HG03460 (cell line): Measurements from ENCODE around the gene CLC.
"Not testable (repeated sequence)": the region's sequence is repeated elsewhere in the genome, so short reads cannot be mapped to it uniquely, and the experiment has no call there.

Source experiments
- ATAC-seq: cut with Tn5 transposase; IDR thresholded peaks from one replicate; pipeline ENCODE4 v1.9.1; 2021; ENCODE audit not compliant: unreplicated experiment

CLC gene

DNA sequence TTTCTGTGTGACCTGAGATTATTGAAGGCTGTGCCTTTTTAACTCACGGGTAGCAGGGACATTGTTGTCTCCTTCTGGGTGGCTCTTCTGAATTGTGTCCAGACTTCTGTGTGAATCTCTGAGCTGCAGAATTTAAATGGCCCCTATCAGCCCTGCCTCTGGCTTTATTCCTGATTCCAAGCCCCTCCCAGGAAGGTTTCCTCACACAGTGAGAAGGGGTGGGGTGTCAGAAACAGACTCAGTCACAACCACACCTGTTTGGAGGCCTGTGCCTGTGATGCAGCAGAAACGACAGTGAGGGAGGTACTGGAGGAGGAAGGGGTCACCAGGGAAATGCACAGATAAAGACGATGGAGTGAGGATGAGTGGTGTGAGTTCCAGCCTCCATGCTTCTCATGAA, at the start of gene CLC:
CLC (minus strand) TSS at position 139 of the 400 bp plus-strand sequence; CDS start at position 62, 77 bp downstream.
- no peak for ATAC-seq

DNA sequence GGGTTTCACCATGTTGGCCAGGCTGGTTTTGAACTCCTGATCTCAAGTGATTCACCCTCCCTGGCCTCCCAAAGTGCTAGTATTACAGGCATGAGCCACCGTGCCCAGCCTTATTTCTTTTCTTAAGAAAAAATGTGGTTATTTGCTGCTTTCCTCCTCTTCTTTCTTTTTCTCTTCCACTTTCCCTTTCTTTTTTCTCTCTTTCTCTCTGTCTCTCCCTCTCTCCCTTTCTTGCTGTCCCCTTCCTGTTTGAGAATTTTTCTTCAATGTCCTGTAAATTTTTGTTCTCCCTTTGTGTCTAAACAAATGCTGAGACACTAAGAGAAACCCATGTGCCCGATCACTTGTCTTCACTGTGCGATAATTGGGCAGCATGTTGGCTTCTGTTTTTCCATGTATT, 43.1 kb upstream of the CLC start:
- no peak for ATAC-seq

- no peak for ATAC-seq
Measured at GRCh38 chr19:39778763-39779162, 40.9 kb upstream of the CLC start, which contains the start of gene LEUTX. Gene LEUTX (plus strand): TSS chr19:39778854. CDS start chr19:39778921, 67 bp downstream.

- no peak for ATAC-seq
Measured at GRCh38 chr19:39768786-39769185, 31.0 kb upstream of the CLC start.

DNA sequence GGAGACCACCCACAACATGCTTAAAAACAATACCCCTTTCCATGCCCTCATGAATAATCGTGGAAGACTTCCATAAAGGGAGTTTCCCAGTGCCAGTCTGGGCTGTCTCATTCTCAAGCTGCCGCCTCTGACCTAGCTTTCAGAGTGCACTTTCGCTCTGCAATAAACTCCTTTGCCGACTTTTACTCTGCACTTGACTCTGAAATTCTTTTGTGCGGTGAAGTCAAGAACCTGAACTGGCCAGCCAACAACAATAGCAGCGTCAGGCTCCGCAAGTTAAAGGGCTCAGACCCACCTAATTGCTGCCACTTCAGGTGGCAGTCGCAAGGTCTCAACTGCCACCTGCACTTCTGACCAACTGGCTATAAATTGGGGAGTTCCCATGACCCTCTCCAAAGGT, 30.5 kb upstream of the CLC start:
- ATAC-seq: no peak

DNA sequence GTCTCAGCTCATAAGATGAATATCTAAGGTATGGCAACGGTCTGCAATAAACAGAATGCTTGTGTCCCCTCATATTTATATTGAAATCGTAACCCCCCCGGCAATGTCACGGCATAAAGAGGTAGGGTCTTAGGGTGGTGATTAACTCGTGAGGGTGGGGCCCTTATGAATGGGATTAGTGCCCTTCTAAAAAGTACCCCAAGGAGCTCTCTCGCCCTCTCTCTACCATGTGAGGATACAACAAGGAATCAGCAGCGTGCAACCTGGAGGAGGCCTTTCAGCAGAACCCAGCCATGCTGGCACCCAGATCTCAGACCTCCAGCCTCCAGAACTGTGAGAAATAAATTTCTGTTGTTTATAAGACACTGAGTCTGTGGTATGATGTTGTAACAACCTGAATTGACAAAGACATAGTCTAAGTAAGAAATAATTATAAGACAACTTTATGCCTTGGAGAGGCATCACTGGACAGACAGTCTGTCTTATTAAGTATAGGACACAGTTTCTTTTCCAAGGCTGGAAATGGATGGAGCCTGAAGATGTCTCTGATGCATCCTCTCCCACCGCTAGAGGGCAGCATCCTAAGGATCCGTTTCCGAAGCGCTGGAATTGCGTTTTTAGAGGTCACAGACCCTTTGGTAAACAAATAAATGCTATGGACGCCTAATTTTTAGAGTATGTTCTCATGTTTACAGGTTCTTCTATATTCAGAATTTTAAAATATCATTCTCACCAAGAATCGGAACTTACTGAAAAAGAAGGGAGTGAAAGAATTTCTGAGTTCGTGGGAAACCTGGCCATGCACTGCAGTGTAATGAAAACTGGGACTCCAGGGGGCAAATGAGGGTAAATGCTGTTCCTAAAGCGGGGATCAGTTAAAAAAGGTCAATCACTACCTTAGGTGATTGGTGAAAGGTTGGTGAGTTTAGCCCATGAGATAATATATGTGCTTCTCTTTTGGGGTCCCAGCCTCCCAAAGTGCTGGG, 27.6 kb upstream of the CLC start:
- ATAC-seq: no peak

GRCh38 chr19:39761851-39762250, 24.0 kb upstream of the CLC start:
- ATAC-seq: not testable (repeated sequence)

DNA sequence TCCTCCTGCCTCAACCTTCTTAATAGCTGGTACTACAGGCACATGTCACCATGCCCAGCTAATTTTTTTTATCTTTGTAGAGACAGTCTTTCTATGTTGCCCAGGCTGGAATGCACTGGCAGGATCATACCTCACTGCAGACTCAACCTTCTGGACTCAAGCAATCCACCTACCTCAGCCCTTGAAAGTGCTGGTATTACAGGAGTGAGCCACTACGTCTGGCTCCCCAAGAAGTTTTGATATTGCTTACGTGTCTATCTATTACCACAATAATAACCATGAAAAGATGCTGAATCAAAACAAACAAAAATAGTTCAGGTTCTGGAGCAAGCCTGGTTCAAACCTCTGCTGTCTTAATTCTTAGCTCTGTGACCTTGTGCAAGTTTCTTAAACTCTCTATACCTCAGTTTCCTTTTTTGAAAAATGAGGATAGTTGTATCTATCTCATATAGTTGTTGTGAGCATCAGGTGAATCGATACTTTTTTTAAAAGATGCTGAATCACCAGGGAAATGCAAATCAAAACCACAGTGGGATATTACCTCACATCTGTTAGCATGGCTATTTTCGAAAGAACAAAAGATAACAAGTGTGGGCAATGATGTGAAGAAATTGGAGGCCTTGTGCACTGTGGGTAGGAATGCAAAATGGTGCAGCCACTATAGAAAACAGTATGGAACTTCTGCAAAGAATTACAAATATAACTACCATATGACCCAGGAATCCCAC, 21.8 kb upstream of the CLC start:
- ATAC-seq: no peak

- ATAC-seq: no peak
Measured at GRCh38 chr19:39754971-39755370, 17.1 kb upstream of the CLC start.

GRCh38 chr19:39754544-39754943, 16.7 kb upstream of the CLC start:
- no peak for ATAC-seq

DNA sequence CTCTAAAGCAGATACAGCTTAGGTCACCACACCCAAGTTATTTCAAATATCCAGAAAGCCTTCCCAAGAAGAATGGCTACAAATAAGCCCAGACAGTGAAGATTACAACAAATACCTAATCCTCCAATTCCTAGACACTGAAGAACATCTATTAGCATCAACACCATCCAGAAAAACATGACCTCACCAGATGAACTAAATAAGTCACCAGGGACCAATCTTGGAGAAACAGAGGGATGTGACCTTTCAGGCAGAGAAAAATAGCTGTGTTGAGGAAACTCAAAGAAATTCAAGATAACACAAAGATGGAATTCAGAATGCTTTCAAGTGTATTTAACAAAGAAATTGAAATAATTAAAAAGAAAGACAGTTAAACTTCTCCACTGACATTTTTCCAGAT, 15.0 kb upstream of the CLC start:
- no peak for ATAC-seq

DNA sequence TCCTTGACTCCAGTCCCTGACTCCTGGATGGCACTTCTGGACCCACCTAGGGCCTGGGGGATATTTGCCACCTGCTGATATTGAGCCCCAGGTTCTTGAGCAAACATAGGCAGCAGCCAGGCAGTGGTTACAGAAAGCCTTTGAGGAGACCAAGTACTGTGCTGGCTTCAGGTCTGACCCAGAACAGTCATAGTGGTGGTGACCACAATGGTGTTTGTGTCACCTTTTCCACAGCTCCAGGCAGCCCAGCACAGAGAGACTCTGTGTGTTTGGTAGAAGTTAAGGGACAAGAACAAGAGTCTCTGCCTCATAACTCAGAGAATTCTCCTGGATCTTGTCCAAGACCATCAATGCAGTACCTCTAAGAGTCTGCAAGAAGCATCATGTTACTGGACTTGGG, 14.6 kb upstream of the CLC start:
- ATAC-seq: no peak

GRCh38 chr19:39749981-39750380, 12.2 kb upstream of the CLC start:
- ATAC-seq: no peak

DNA sequence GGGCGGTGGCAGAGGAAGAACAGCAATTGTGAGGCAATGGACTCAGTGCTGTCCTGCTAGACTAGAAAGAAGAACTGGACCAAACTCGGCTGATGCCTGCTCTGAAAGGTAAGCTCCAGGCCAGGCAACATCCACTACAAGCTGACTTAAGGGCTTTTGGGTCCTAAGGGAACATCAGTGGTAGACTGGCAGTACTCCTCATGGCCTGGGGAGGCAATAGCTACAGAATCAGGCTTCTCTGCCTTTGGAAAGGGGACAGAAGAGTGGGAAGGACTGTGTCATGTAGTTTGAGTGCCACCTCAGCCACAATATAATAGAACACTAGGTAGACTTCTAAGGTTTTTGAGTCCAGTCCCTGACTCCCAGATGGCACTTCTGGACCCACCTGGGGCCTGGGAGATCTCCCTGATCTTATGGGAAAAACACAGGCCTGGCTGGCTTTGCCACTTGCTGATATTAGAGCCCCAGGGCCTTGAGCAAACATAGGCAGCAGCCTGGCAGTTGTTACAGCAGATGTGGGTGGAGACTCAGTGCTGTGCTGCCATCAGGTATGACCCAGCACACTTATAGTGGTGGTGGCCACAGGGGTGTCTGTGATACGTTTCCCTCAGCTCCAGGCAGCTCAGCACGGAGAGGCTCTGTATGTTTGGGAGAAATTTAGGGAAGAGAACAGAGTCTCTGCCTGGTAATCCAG, 9.2 kb upstream of the CLC start:
- ATAC-seq: no peak

DNA sequence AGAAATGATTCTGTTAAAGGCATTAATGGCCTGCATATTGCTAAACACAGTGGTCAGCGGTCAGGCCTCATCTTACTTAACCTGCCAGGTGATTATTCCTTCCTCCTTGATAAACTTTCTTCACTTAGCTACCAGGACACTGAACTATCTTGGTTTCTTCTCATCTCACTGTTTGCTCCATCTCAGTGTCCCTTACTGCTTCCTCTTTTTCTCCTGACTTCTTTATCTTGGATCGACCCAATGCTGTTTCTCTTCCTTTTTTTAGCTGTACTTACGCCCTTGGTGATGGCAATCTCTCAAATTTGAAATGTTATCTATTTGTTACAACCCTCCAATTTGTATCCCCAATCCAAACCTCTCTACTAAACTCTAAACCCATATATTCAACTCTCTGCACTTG, 7.8 kb upstream of the CLC start:
- no peak for ATAC-seq

- no peak for ATAC-seq
Measured at GRCh38 chr19:39740395-39740794, 2.6 kb upstream of the CLC start.

DNA sequence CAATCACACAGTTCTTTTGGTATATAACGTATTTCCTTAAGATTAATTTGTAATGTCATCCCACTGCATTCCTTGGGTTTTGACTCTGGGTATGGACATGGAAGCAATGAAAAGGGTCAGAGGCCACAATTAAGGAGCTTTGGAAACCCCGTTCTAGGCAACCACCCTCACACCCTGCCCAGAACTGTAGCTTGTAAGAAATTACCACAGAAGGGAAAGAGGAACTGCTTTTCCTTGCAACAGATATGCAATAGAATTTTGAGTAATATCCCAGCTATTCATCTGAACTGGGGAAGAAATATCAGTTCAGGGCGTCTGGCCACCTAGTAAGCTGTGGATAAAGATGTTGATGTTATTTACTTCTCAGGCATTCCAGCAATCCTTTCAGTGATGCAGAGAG, 985 bp upstream of the CLC start:
- no peak for ATAC-seq

DNA sequence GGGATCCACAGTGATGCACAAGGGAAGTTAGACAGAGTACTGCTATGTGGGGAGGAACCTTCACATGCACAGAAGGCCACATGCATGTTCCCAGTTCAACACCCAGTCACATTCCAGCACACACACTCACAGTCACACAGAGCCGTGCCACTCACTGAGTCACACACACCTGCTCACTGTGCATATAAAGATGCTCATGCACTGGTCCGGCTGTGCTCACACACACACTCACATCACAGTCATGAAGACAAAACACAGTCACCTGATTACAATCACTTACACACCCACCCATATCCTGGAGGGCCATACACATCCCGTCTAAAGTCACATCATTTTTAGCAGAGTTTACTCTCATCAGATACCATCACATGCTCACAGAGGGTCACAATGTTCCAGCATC, 478 bp downstream of the CLC start:
- ATAC-seq: no peak

DNA sequence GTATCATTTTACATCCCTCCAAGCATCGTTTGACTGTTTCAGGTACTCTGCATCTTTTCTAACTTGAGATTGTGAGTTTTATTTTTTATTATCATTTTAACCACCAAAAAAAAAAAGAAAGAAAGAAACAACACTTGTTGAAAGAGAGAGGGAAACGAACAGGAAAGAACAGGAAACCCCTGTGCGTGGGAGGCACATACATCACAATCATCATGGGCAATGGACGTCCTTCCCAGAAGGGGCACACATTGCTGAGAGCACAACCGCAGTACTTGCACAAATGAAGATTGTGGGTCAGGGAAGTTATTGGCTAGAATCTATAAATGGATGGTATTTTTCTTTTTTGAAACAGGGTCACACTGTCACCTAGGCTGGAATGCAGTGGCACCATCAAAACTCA, 1.7 kb downstream of the CLC start:
- ATAC-seq: no peak

DNA sequence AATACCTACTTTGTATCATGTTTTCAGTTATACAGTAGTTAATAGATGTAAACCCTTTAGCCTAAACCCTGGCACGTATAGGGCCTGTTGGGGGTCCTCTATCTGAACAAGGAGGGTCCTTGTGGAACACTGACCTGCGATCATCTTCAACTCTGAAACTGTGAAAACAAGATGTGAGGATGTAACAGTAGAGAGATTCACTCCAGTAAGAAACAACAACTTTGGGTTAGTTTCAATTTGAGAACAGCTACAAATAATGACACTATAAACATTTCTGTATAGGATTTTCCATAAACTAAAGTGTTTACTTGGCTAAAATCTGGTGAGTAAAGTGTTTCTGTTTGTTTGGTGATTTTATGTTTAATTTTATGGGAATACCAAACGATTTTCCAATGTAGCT, 2.1 kb downstream of the CLC start:
- ATAC-seq: no peak

GRCh38 chr19:39733841-39734240, 4.0 kb downstream of the CLC start:
- no peak for ATAC-seq
